GM19438 (cell line): ENCODE data around the gene ELOB.
A peak's percentile ranks its signal among the peaks of the same experiment; 100 is the strongest.

Experiments
- ATAC-seq: cut with Tn5 transposase; IDR thresholded peaks from one replicate; pipeline ENCODE4 v1.9.1; 2021; ENCODE audit warnings: low read depth; ENCODE audit not compliant: unreplicated experiment

ELOB gene

DNA sequence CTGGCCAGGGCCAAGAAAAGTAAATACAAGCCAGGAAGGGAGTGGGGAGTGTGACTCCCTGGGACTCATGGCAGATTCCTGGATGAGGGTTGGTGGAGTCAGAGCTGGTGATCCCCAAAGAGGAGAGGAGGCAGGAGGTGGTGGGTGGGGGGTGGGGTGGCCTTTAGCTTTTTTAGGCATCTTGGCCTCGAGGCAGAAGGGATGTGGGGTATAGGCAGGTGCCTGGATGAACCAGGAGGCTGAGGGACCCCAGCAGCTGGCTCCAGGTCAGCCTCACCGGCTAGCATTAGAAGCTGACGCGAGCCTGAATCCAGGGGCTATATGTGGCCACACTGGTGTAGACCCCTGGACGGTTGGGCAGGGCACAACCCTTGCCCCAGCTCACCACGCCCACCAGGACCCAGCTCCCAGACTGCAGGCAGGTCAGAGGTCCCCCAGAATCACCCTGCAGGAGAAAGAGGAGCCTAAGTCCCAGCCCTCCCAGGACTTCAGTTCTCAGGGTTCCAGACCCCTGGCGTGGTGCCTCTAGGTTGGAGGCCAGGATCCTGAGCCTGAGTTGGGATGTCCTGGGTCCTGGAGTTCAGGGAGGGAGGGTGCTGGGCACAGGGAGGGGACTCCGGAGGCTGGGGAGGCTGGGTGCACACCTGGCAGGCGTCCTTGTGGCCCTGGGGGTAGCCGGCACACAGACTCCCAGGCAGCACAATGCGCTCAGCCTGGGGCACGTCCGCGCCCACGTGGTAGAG, 7.4 kb upstream of the ELOB start:
- no peak for ATAC-seq

DNA sequence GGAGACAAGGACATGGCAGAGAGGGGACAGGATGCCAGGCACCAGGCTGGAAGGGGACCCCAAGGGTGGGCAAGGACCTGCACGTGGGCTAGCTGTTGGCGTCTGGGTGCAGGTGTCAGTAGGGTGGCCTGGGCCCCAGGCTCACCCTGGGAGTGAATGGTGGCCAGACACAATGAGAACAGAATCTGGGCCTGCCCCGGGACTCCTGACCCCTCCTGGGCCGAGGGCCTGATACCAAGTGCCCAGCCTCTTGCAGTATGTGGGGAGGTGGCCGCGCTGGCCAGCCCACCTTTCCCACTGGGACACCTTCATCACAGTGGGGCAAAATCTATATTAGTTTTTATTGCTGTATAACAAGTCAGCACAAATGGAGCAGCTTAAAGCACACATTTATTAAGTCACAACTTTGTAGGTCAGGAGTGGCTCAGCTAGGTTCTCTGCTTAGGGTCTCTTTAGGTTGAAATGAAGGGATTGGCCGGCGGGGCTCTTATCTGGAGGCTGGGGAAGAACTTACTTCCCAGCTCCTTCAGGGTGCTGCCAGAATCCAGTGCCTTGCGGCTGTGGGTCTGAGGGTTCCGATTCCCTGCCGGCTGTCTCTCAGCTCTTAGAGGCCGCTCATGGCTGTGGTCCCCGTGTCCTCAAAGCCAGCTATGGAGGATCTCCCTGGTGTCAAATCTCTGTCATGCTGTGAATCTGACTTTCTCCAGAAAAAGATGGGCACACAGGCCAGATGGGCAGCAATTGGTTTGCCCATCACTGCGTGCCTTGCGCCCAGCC, 6.7 kb upstream of the ELOB start:
- no peak for ATAC-seq

DNA sequence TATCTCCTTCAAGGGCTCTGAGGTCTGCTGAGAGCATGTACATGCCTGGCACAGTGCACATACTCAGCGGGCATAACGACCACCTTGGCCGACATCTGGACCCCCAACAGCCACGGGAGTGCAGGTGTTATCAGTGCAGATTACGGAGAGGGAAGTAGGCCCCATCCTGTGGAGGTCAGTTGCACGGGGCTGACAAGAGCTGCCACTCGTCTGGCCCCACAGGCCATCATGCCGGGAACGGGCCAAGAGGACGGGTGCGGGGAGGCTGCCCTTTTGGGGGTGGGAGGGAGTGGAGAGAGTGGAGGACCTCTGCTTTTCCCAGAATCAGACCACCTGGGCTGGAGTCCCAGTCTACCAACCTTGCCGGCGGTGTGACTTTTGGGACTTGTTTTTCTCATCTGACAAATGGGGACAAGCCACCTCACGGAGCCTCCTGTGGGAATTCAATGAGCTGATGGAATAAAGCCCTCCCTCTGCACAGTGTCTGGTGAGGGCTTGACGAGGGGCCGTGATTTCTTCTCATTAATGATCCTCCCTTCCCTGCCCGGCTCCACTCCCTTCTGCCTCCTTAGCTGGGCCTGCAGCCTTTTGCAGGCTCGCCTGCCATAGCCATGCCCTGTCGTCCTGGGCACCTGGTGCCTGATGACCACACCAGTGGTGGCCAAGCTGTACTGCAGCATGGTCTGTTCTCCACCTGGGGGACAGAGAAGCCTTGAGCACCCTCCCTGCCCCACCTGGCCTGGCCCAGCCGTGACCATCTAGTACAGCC, 5.7 kb upstream of the ELOB start:
- ATAC-seq: no peak

DNA sequence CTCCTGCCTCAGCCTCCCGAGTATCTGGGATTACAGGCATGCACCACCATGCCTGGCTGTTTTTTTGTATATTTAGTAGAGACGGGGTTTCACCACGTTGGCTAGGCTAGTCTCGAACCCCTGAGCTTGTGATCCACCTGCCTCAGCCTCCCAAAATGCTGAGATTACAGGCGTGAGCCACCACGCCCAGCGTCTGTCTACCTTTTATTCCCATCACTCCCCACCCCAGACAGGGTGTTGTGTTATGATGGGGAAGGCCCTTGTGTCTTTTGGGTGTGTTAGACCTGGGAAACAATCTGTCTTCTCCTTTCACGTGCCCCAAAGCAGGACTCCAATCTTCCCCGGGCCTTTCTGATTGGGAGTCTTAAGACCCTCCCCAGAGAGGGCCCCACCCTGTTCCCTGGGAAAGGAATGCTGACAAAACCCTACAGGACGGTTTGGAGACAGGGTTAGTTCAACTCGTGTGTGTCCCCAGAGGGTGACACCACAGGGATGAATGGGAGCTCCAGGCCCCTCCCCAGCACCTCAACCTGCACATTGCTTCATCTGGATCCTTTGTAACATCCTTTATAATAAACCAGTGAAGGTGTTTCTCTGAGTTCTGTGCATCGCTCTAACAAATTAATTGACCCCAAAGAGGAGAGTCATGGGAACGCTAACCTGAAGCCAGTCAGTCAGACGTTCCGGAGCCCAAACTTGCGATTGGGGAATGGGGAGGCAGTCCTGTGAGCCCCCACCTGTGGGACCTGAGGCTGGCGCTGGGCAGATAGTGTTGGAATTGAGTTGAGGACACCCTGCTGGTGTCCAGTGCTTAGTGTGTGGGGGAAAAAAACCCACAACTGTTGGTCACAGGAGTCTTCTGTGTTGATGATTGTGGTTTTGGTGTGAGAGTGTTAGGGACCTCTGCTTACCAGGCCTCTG, 3.2 kb upstream of the ELOB start:
- no peak for ATAC-seq

DNA sequence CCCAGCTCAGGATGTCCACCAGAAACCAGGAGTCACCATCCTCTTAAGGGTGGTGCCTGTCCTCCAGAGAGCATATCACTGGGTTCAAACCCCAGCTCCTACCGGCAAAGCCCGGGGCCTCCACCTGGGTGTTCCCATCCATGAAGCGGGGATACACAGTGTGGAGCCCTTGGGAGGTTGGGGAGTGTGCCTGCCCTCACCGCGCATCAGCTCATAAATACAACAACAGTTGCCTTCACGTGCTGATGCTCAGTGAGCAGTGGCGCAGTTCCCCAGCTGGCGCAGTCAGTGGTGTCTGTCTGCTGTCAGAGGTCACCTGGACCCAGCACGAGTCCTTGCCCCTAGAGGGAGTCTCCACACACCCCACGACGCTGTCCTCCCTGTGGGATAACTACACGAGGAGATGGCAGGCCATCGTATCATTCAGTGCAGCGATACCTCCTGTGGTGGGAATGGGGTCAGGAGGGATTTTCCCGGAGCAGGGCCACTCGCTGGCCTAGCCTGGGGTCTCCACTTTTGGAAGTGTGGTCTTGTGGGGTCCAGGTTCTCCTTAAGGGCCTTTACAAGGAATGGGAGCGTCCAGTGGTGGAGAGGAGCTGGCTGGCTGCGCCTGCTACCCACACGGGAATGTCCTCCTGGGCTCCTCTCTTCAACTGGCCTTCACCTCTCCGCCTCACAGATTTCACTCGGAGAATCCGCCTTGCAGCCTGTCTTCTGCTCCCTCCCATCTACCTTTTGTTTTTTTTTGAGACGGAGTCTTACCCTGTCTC, 2.3 kb upstream of the ELOB start:
- ATAC-seq: no peak

DNA sequence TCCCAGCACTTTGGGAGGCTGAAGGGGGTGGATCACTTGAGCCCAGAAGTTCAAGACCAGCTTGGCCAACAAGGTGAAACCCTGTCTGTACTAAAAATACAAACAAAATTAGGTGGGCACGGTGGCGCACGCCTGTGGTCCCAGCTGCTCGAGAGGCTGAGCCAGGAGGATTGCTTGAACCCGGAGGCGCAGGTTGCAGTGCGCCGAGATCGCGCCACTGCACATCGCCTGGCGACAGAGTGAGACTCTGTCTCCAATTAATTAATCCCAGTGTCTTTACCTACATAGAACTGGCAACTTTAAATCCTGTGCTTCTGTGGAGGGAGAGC, 1.5 kb upstream of the ELOB start:
- no peak for ATAC-seq

DNA sequence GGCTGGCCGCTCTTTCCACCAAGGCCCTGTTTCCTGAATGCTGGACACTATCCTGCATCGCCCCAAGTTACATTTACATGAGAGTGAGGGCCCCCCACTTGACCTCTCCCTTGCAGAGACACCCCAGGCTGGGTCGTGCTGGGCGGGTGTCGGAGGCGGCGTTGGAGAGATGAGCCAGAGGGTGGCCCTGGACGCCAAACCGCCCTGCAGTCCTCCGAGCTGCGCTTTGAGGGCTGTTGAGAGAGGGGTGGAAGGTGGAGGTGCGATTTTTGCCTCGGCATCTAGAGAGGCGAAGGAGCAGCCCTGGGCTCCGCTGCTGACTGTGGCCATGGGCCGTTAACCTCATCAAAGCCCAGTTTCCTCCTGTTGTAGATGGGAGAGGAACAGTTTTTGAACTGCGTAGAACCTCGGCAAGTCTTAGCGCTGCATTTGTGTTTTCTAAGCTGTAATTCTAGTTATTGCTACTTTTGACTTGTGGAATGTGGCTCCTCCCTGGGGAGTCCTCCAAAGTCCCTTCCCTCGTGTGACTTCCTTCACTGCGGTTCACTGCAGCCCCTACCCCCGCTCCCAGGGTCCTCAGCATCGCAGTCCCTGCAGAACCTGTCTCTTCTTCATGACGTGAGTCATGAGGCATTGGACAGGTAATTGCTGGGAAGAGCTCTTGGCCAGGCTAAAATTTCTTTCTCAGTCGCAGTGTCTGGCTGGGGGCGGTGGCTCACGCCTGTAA, 986 bp upstream of the ELOB start:
- no peak for ATAC-seq

DNA sequence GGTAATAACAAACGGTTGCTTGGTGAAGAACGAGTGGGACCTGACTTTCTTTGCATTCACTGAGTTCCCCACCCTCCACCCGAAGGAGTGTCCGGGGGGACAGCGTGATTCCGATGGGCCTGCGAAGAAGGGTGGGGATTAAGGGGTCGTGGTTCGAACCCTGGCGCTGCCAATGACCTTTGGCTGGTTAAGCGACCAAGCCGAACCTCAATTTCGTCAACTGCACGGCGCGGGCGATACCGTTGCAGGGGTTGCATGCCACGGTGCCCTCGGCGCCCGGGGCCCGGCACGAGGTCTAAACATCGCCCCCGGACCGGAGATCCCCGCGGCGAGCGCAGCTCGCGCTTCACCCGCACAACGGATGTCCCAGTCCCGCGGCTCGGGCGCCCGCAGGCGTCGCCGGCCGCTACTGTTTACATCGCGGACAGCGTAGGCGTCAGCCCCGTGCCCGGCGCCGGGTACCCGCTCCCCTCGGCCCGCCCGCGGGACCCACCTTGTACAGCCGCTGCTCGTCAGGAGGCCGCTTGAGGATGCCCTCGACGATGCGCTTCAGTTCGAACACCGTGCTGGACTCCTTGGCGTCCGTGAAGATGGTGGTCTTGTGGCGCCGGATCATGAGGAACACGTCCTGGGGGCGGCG, 460 bp downstream of the ELOB start:
- ATAC-seq: peak; percentile 27

DNA sequence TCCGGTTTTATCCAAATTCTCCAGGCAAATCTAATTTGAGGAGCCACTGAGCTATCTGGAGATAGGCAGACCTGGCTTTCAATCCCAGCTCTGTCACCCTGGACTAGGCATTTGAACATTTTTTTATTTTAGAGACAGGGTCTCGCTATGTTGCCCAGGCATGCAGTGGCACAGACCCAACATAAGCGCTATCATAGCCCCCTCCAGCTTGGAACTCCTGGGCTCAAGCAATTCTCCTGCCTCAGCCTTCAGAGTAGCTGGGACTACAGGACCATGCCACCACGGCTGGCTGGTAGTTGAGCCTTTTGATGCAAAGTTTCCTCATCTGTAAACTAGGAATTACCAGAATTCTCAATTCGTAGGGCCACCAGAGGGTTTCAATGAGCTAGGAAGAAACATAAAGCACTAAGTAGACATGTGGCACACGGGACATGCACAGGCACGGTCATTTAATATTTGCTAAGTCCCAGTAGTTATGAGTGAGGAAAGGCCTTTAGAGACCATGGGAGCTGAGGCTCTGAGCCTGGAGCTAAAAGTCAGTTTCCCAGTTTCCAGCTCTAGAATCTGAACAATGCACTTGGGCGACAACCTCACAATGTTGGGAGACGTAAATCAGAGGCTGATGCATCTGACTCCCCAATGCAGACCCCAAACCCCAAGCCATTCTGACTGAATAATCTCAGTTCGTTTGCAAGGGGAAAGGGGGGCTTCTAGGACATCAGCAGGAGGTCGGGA, 1.1 kb downstream of the ELOB start:
- ATAC-seq: no peak

DNA sequence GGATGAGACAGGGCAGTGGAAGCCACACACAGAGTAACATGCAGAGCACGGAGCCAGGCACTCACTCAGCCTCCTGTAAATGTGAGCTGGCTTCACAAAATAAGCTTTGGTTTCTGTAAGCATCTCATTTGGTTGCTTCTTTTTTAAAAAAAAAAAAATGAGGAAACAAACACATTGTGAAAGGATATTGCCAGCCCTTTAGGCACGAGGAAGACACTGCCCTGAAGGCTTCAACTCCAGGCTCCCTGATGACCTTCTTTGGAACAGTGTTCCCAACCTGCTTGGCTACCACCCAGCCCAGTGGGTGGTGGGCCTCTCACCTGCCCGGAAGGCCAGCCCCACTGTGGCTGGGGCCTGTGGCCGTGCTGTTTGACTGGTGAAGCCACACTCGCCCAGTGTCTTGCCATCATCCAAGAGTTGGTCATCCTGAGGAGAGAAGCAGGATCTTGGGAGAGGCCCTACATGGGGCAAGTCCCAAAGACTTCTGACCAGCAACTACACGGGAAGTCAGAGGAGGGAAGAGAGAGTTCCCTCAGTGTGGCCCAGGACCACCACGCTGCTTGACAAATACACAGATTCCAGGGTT, 1.9 kb downstream of the ELOB start:
- ATAC-seq: no peak

DNA sequence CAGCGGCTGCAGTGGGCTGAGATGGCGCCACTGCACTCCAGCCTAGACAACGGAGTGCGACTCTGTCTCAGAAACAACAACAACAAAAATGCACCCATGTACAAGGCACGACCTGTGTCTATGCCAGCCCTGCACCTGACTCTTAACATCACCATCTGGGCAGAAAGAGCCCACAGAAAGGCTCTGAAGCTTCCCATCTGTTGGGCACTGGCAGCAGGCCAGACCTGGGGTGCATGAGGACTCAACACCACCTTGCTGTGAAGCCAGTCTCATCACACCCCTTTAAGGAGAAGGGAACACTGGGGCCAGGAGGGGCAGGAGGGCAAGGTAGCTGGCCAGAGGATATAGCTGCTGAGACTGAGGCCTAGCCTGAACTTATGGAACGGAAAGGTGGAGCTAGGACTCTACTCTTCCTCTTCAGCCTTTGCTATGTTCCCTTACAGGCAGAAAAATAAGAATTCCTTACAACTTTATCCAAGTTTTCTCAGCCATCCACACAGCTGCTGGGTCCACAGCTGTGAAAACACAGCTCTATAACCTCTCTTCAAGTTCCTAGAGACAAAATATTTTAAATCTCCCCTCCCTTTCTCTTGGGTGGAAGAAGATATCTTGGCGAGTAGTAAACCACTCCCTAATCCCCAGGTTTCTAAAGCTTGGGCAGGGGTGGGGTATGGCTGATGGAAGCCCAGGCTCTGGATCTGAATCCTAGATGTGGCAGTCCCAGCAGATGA, 2.8 kb downstream of the ELOB start:
- no peak for ATAC-seq

DNA sequence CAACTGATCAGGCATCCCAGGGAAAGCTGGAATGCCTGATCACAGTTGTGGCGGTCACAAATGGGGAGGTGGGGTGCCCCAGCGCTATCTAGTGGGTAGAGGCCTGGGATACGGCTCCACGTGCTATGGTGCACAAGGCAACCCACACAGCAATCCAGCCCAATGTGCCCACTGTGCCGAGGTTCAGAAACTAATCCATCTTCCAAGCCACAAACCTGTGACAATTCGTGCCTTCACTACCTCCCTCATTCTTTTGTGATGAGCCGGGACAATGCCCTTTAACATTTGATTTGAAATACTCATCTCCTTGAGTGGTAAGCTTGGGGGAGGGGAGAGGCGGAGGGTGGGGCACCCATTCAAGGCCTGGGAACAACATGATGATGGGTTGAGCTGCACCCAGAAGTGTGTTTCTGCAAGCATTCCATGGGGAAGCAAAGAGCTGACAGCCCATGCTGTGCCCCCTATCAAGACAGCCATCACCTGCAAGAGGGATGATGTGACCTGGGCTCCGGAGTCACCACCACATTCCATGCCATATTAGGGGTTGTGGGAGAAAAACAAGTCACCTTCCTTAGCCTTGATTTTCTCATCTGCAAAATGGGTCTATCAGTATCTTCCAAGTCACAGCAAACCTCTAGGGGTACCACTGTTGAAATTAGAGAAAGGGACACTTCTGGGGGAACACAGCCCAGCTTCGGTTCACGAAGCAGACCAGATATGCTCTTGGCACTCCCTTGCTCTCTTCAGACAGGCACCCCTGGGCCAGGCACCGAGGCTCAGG, 3.7 kb downstream of the ELOB start:
- ATAC-seq: no peak

DNA sequence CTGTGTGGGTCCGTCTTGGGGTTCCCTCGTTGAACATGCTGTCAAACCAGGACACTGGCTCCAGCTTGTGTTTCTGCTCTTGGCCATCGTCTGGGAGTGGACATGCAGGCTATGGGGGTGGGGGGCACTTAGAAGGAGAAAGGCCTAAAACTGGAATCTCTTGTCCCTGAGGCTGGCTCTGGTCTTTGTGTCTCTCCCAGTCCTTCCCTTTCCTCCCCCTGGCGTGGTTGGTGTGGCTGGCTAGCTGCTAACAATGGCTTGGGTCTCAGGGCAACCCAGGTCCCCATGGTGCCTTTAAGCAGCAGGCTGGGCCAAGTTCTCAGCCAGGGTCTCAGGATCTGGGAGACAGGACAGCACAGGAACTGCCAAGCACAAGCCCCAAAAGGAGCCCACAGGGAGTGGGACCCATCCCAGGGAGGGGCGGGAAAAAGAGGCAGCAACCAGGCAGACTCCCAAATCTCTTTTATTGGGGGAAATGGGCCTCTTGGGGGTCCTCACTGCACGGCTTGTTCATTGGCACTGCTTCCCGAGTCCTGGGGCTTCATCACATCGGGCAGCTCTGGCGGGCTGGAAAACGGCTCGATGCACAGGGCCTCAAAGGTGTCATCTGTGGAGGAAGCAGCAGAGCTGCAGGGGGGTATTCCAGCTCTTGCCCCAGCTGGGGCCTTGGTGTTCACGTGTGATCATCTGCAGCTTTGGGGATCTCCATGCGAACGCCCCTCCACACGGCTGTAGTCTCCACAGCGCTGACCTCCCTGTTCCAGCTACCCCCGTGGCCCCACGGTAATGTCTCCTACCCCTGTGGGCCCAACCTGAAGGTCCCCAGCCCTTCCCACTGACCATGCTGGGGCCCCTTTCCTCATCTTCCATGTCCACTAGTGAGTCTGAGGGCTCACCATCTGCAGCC, 5.3 kb downstream of the ELOB start:
- ATAC-seq: no peak

DNA sequence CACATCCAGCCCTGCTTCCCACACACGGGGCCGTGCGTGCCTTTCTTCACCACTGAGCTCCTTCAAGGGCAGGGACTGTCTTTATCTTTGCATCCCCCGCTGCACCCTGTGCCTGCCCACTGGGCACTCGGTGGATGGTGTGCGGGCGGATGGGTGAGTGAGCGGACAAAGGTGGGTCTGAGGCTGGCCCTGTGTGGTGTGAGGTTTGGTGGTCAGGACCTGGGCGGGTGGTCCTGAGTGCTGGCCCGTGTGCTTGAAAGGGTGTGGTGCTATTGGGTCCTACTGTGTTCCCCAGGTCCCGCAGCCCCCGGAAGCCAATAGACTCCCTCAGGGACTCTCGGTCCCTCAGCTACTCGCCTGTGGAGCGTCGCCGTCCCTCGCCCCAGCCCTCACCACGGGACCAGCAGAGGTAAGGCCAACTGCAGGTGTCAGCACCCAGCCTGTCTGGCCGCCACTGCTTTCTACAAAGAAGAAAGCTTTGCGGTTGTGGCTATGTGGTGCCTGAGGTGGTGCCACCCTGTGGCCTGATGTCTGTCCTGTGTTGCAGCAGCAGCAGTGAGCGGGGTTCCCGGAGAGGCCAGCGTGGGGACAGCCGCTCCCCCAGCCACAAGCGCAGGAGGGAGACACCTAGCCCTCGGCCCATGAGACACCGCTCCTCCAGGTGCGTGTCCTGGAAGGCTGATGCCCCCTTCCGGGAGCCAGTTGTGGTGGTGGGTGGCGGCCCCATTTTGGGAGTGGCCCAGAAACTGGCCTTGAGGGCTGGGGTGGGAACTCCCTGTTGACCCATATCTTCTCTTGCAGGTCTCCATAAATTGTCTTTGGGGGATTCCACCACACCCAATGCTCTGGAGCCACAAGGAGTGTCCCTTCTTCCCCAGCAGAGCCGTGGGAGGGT, 6.8 kb downstream of the ELOB start:
- ATAC-seq: no peak
